ENCODE data around the gene PIWIL1.

PIWIL1 gene

DNA sequence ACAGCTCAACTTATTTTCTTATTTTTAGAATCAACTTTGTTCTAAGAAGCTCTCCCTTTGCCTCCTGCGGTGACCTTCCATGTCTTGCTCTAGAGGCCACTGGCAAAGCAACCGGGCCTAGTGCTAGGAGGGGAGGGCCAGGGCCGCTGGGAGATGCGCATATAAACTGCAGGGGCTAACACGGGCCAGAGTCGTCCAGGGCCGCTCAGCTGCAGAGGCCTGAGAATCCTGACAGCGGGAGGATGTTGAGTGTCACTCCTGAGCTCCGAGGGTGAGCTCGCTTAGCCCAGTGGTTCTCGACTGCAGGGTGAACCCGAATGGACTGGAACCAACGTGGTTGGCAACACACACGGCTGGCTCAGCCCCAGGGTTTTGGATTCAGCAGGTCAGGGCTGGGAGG, 6.5 kb upstream of the PIWIL1 start:
- TF ChIP-seq, protein P1, sequence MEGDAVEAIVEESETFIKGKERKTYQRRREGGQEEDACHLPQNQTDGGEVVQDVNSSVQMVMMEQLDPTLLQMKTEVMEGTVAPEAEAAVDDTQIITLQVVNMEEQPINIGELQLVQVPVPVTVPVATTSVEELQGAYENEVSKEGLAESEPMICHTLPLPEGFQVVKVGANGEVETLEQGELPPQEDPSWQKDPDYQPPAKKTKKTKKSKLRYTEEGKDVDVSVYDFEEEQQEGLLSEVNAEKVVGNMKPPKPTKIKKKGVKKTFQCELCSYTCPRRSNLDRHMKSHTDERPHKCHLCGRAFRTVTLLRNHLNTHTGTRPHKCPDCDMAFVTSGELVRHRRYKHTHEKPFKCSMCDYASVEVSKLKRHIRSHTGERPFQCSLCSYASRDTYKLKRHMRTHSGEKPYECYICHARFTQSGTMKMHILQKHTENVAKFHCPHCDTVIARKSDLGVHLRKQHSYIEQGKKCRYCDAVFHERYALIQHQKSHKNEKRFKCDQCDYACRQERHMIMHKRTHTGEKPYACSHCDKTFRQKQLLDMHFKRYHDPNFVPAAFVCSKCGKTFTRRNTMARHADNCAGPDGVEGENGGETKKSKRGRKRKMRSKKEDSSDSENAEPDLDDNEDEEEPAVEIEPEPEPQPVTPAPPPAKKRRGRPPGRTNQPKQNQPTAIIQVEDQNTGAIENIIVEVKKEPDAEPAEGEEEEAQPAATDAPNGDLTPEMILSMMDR (IDR thresholded peaks at IDR 0.05; ENCODE audit: low read depth, low read length): no peak
- TF ChIP-seq POLR2A (IDR thresholded peaks at IDR 0.05; ENCODE audit: extremely low read depth, insufficient read length): no peak
- TF ChIP-seq, protein P2, sequence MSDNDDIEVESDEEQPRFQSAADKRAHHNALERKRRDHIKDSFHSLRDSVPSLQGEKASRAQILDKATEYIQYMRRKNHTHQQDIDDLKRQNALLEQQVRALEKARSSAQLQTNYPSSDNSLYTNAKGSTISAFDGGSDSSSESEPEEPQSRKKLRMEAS (IDR thresholded peaks at IDR 0.05; ENCODE audit: low read depth, low read length): no peak
- TF ChIP-seq MYC (IDR thresholded peaks at IDR 0.05; ENCODE audit: low read depth, low read length): no peak
- no peak for DNase-seq (ENCODE audit: low read depth)
- no peak overlapping the region for H3K4me3 ChIP-seq (ENCODE audit: low read depth, low read length)

DNA sequence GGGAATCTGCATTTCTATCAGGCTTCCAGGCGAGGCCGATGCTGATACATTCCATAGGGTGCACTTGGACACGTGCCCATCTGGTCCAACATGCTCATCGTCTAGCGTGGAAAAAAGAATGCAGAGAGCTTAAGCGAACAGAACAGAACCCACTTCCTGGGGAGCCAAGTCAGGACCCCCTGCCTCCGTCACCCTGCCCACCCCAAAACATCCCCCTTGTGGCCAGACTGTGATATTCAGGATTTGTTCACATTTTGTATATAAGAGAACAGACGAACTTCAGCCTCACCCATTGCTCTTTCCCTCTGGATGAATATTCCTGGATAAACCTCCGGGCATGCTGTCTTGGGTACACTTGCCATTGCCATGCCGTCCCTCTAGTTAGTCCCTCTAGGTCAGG, 4.3 kb upstream of the PIWIL1 start:
- no peak for DNase-seq (ENCODE audit: low read depth)
- TF ChIP-seq MYC (IDR thresholded peaks at IDR 0.05; ENCODE audit: low read depth, low read length) (no peak), POLR2A (IDR thresholded peaks at IDR 0.05; ENCODE audit: extremely low read depth, insufficient read length) (no peak)
- TF ChIP-seq, protein P1 (IDR thresholded peaks at IDR 0.05; ENCODE audit: low read depth, low read length): peak; percentile 4

DNA sequence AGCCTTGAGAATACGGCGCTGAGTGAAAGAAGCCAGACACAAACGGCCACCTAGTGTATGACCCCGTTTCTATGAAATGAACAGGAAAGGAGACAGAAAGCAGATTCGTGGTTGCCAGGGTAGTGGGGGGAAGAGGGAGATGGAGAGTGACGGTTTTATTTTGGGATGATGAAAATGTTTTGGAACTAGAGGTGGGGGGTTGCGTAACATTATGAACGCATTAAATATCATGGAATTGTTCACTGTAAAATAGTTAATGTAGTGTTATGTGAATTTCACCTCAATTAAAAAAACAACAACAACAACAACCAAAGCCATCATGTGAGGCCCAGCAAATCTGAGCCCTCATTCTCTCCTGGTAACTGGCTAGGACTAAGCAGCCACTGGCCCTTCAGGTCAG, 3.3 kb upstream of the PIWIL1 start:
- H3K4me3 ChIP-seq (ENCODE audit: low read depth, low read length): no peak overlapping the region
- DNase-seq (ENCODE audit: low read depth): no peak
- TF ChIP-seq, protein P2 (IDR thresholded peaks at IDR 0.05; ENCODE audit: low read depth, low read length): no peak
- TF ChIP-seq POLR2A (IDR thresholded peaks at IDR 0.05; ENCODE audit: extremely low read depth, insufficient read length) (no peak), MYC (IDR thresholded peaks at IDR 0.05; ENCODE audit: low read depth, low read length) (no peak)
- TF ChIP-seq, protein P1 (IDR thresholded peaks at IDR 0.05; ENCODE audit: low read depth, low read length): no peak

More for the DNA sequence above, 4.3 kb upstream of the PIWIL1 start:
- no peak overlapping the region for H3K4me3 ChIP-seq (ENCODE audit: low read depth, low read length)

DNA sequence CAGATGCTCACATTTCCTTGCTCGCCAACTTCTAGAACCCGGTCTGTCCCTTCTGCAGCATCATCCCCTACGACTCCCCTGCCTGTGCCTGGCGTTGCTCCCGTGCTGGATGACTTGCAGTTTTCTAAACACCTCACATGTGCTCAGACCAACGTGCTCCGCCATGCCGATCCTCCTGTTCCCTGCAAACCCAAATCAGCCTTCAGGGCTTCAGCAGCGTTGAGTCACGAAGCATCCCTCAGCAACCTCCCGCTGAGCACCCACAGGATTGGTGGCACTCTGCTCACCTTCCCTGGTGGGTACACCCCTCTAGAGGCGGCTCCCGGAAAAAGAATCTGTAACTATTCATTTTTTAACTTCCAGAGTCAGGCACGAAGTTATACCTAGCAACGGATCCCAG, 2.8 kb upstream of the PIWIL1 start:
- H3K4me3 ChIP-seq (ENCODE audit: low read depth, low read length): no peak overlapping the region
- TF ChIP-seq, protein P1 (IDR thresholded peaks at IDR 0.05; ENCODE audit: low read depth, low read length): no peak
- TF ChIP-seq POLR2A (IDR thresholded peaks at IDR 0.05; ENCODE audit: extremely low read depth, insufficient read length): no peak
- TF ChIP-seq MYC (IDR thresholded peaks at IDR 0.05; ENCODE audit: low read depth, low read length): no peak
- TF ChIP-seq, protein P2 (IDR thresholded peaks at IDR 0.05; ENCODE audit: low read depth, low read length): no peak
- no peak for DNase-seq (ENCODE audit: low read depth)

DNA sequence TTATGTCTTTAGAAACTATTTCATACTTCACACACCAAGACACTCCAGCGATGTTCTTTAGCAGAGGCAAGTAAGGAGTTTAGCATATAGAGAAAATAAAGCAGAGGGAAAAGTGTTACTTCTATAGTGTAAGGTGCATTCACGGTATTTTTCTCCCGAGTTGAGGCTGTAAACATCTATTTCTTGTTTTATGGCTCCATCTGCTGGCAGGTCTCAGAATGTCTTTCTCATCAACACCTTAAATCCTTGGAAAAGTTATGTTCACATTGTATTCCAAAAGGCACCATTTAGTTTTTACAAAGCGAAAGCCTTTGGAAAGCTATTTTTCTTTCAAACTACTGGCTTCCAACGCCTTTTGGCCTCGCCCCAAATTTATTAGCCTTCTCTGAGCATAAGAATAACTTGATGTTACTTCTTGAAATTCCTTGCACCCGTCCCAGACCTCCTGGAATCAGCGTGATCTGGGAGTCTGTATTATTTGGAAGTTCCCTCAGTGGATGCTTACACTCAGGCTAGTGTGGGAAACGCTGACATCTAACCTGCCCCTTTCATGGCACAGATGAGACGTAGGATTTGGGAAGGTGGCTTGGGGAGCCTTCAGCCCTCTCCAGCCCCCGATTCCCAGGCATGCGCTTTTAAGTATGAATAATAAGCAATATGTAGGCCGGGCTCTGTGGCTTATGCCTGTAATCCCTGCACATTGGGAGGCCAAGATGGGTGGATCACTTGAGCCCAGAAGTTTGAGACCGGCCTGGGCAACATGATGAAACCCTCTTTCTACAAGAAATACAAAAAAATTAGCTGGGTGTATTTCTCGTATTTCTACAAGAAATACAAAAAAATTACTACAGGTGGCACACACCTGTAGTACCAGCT, 1.9 kb upstream of the PIWIL1 start:
- TF ChIP-seq, protein P2 (IDR thresholded peaks at IDR 0.05; ENCODE audit: low read depth, low read length): no peak
- TF ChIP-seq MYC (IDR thresholded peaks at IDR 0.05; ENCODE audit: low read depth, low read length) (no peak), POLR2A (IDR thresholded peaks at IDR 0.05; ENCODE audit: extremely low read depth, insufficient read length) (no peak)
- TF ChIP-seq, protein P1 (IDR thresholded peaks at IDR 0.05; ENCODE audit: low read depth, low read length): peak; percentile 48
- peak; percentile 71 for DNase-seq (ENCODE audit: low read depth)

More for the DNA sequence above, 1.9 kb upstream of the PIWIL1 start:
- no peak overlapping the region for H3K4me3 ChIP-seq (ENCODE audit: low read depth, low read length)

All from NB4 (cell line).